HG03159 (cell line): ENCODE results near the gene NUDT17.

Source experiments
- ATAC-seq: cut with Tn5 transposase; IDR thresholded peaks from one replicate; pipeline ENCODE4 v1.9.1; 2021; ENCODE audit warnings: mild to moderate bottlenecking, moderate library complexity; ENCODE audit not compliant: unreplicated experiment

Gene NUDT17

GRCh38 chr1:145887631-145888030, 42.2 kb downstream of the NUDT17 start:
- ATAC-seq: no peak

GRCh38 chr1:145889722-145890121, 44.3 kb downstream of the NUDT17 start:
- ATAC-seq: no peak

DNA sequence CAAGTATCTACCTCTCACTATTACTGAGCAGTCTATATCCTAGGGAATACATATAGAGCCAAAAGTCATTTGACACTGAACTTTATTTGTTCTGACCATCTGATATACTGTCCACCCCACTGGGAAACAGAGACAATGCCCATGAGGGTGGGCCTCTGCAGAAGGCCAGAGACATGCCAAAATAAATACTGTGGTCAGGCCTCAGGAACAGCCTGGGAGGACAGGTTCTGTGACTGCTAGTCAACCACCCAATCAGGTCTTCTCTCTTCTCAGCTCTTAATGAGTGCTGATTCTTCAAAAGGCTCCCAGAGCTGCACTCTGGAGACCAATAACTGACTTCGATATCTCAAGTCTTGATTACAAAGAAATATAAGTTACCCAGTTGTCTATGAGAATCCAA, 45.7 kb downstream of the NUDT17 start:
- ATAC-seq: no peak

- no peak for ATAC-seq
These were observed 46.4 kb downstream of the NUDT17 start for GRCh38 chr1:145891587-145892485.

GRCh38 chr1:145892486-145893087, 47.2 kb downstream of the NUDT17 start:
- no peak for ATAC-seq

- no peak for ATAC-seq
These were observed 48.1 kb downstream of the NUDT17 start for GRCh38 chr1:145893306-145894055.

GRCh38 chr1:145895471-145895870, 50.0 kb downstream of the NUDT17 start:
- no peak for ATAC-seq

DNA sequence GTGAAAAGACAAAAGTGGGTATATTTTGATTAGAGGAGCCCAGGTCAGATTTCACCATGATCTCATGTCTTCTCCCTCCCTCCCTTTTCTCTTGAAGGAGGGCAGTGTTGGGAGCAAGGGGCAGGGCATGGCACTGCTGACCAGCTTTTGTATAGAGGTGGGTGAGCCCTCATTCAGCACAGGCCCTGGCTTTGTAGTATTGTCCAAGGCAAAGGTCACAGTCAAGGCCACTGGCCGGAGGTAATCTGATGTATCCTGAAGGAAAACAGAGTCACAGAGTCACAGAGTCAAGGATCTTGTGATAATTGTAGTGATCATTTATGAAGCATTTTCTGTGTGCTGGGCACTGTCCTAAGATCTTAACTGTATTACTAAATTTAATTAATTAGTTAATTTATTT, 52.5 kb downstream of the NUDT17 start:
- no peak for ATAC-seq
